Neural crest cell (in vitro differentiated cells): ENCODE data around the gene ARHGEF26. TPM values are rescaled to one million over a fixed set of nuclear protein-coding genes. Genes with fewer than 3 reads are reported as not detected.

Experiments used
- DNase-seq: peaks from one replicate; pipeline ENCODE4 v3.0.0; 2021; ENCODE audit warnings: low read depth, mixed read lengths, low spot score
- H3K27ac Mint-ChIP-seq: one replicate; pipeline ENCODE4 v1.8.0; 2021; ENCODE audit warnings: mild to moderate bottlenecking, mixed read lengths; ENCODE audit not compliant: unreplicated experiment
- H3K27me3 Mint-ChIP-seq: 2 replicates; pipeline ENCODE4 v1.8.0; 2021; ENCODE audit warnings: low read depth, mild to moderate bottlenecking, mixed read lengths
- H3K36me3 Mint-ChIP-seq: 2 replicates; pipeline ENCODE4 v1.8.0; 2021; ENCODE audit warnings: low read depth, mild to moderate bottlenecking, mixed read lengths
- H3K4me1 Mint-ChIP-seq: 2 replicates; pipeline ENCODE4 v1.8.0; 2021; ENCODE audit warnings: mixed read lengths
- H3K4me3 Mint-ChIP-seq: one replicate; pipeline ENCODE4 v1.8.0; 2021; ENCODE audit warnings: mild to moderate bottlenecking, mixed read lengths
- H3K9me3 Mint-ChIP-seq: 2 replicates; pipeline ENCODE4 v1.8.0; 2021; ENCODE audit warnings: mixed read lengths
- total RNA-seq: library from RNA; stranded (reverse); gene quantifications from 2 replicates; pipeline ENCODE4 v1.2.1, GENCODE V29; 2021
- TF ChIP-seq, protein P1 (sequence below): fragments of 200-600 bp; sonication (generic); conservative IDR thresholded peaks from 2 replicates; pipeline ENCODE4 v1.5.0; 2021; ENCODE audit warnings: antibody characterized with exemption, mild to moderate bottlenecking

ARHGEF26 gene
- total RNA-seq, 1 donor from 2014 or later = 19.3 TPM

DNA sequence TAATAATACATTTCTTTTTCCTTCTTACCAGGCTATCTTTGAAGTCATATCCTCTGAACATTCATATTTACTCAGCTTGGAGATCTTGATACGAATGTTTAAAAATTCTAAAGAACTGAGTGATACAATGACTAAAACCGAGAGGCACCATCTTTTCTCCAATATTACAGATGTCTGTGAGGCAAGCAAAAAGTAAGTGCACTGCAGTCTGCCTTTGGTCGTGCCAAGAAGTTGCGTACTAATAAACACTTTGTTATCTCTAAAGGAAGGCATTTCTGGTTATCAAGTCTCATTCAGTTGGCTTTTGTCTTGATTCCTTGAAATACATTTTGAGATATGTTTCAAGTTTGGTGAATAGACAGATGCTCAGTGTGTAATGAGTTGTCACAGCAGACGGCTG, 31.6 kb downstream of the ARHGEF26 start:
- Mint-ChIP-seq H3K27me3 (no peaks in the 10 kb centered on the region), H3K9me3 (no peaks in the 10 kb centered on the region), H3K4me1 (peaks cover 35% of the 10 kb centered on the region), H3K4me3 (no peak overlapping the region), H3K27ac (no peak overlapping the region), H3K36me3 (peaks cover 13% of the 10 kb centered on the region)
- TF ChIP-seq, protein P1, sequence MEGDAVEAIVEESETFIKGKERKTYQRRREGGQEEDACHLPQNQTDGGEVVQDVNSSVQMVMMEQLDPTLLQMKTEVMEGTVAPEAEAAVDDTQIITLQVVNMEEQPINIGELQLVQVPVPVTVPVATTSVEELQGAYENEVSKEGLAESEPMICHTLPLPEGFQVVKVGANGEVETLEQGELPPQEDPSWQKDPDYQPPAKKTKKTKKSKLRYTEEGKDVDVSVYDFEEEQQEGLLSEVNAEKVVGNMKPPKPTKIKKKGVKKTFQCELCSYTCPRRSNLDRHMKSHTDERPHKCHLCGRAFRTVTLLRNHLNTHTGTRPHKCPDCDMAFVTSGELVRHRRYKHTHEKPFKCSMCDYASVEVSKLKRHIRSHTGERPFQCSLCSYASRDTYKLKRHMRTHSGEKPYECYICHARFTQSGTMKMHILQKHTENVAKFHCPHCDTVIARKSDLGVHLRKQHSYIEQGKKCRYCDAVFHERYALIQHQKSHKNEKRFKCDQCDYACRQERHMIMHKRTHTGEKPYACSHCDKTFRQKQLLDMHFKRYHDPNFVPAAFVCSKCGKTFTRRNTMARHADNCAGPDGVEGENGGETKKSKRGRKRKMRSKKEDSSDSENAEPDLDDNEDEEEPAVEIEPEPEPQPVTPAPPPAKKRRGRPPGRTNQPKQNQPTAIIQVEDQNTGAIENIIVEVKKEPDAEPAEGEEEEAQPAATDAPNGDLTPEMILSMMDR = no peak
- DNase-seq = no peak

DNA sequence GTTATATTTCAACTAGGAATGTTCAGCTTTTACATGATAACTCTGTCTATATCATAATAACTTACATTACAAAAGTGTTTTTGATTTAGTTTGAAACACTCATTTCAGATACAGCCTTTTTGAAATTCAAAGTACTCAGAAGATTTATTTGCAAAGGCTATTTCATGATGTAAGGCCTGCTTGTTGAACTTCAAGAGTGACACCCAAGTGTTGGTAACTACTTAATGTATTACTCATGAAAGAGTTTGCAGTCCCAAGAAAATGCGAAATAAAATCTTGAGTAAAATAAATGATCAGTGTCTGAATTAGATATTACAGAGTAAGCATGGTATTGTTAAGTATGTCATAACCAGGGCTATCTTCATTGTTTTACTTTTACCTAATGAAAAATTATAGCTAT, 35.3 kb downstream of the ARHGEF26 start:
- Mint-ChIP-seq H3K9me3 (no peaks in the 10 kb centered on the region), H3K4me3 (no peak overlapping the region), H3K36me3 (peaks cover 10% of the 10 kb centered on the region), H3K27ac (no peak overlapping the region), H3K4me1 (peaks cover 40% of the 10 kb centered on the region), H3K27me3 (no peaks in the 10 kb centered on the region)
- TF ChIP-seq, protein P1 = no peak
- DNase-seq = no peak

DNA sequence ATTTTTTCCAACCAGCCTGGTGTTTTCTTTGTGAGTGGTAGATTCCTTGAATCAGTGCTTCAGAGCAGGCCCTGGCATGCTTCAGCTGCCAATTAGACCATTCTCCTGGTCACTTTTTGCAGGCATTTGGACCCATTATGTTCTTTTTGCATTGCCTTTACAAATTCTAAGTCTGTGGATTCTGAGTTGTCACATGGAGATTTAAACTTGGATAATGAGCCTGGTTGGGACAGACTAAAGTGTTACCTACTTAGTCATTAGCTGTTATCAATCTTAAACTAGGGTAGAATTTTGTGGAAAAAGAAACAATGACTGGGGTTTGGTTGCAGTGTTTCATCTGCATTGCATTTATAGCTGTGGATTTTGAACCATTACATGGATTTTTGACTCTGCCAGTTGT, 40.6 kb downstream of the ARHGEF26 start:
- no peaks in the 10 kb centered on the region for H3K27me3 Mint-ChIP-seq
- H3K4me1 Mint-ChIP-seq = peaks cover 67% of the 10 kb centered on the region
- TF ChIP-seq, protein P1 = no peak
- no peak overlapping the region for H3K4me3 Mint-ChIP-seq
- no peak for DNase-seq
- H3K9me3 Mint-ChIP-seq = no peaks in the 10 kb centered on the region
- H3K27ac Mint-ChIP-seq = peak overlapping the region; percentile 72
- peaks cover 8% of the 10 kb centered on the region for H3K36me3 Mint-ChIP-seq

DNA sequence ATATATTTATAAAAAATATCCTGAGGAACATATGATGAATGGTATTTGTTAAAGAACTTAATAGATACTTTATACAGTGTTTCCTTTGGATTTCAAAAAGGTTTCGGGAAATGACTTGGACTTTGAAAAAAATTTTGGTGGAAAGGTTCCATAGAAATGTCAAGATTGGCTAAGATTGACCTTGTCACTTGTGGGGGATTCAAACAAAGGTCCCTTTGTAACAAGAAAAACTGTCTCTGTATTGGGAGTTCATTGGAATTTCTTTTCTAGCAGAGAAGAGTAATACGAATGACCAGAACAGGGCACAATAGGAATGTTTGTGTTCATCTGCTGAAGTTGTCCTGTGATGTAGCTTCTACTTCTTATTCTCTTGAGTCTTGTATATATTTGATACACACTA, 43.2 kb downstream of the ARHGEF26 start:
- Mint-ChIP-seq H3K27ac (peak overlapping the region; percentile 94), H3K4me1 (peaks cover 49% of the 10 kb centered on the region), H3K9me3 (no peaks in the 10 kb centered on the region), H3K4me3 (peak overlapping the region; percentile 44), H3K36me3 (no peaks in the 10 kb centered on the region), H3K27me3 (no peaks in the 10 kb centered on the region)
- TF ChIP-seq, protein P1 = no peak
- DNase-seq = no peak

DNA sequence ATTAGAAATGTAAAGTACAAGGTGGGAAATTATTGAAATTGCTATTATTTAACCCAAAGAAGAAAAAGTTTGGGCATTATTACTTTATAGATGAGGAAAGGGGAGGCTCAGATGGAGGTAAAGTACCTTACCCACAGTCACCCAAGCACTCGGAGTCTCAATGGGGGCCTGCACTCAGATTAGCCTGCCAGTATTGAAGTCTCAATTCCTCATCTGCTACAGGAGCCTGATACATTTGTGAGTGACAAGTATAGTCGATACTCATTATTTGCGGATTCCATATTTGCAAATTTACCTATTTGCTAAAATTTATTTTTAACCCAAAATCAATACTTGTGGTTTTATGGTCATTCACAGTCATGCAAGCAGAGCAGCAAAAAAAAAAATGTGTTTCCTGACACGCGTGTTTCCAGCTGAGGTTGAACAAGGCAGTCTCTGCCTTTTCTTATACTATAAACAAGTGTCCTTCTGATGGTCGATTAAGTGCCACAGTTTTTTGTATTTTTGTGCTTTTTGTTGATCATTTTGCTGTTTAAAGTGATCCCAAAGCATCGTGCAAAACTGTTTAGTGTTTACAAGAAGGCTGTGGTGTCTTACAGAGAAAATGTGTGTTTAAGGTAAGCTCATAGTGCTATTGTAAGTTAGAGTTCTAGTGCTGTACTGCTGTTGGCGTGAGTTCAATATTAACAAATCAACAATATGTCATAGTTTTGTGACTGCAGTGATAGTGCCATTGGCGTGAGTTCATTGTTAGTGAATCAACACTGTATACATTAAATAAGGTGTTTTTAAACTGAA, 48.0 kb downstream of the ARHGEF26 start:
- peaks cover 28% of the 10 kb centered on the region for H3K4me1 Mint-ChIP-seq
- no peak overlapping the region for H3K27ac Mint-ChIP-seq
- DNase-seq = no peak
- no peaks in the 10 kb centered on the region for H3K36me3 Mint-ChIP-seq
- no peaks in the 10 kb centered on the region for H3K9me3 Mint-ChIP-seq
- no peak overlapping the region for H3K4me3 Mint-ChIP-seq
- TF ChIP-seq, protein P1 = no peak
- H3K27me3 Mint-ChIP-seq = no peaks in the 10 kb centered on the region
